Endometrial microvascular endothelial cells (primary cell): ENCODE measurements around the gene LRRC42. TPM values are rescaled to one million over a fixed set of nuclear protein-coding genes. Genes with fewer than 3 reads are reported as not detected.
"Not testable (repeated sequence)": the region's sequence is repeated elsewhere in the genome, so short reads cannot be mapped to it uniquely, and the experiment has no call there.

ENCODE experiments used
- in situ Hi-C: cut with HindIII; loops from 2 replicates; pipeline ENCODE4 v1.10.0; 2017; ENCODE audit warnings: low sequenced_read_pairs, low pct_unique_long_range_greater_than_20kb; ENCODE audit errors: inconsistent ontology term
- total RNA-seq: library from RNA; depleted of rRNA; stranded (reverse); fragments of >200 nt; gene quantifications from one replicate; pipeline ENCODE4 v1.2.3, GENCODE V29; 2015; ENCODE audit errors: inconsistent ontology term

The LRRC42 gene
- total RNA-seq, 1 donor from 2014 or later: 34.6 TPM

GRCh38 chr1:53998223-53998622, 52.1 kb downstream of the LRRC42 start:
- in situ Hi-C loops: no loop called here

- in situ Hi-C loops: no loop called here
Measured at GRCh38 chr1:53999920-54000319, 53.8 kb downstream of the LRRC42 start.

GRCh38 chr1:54001591-54001990, 55.4 kb downstream of the LRRC42 start:
- in situ Hi-C loops: no loop called here

DNA sequence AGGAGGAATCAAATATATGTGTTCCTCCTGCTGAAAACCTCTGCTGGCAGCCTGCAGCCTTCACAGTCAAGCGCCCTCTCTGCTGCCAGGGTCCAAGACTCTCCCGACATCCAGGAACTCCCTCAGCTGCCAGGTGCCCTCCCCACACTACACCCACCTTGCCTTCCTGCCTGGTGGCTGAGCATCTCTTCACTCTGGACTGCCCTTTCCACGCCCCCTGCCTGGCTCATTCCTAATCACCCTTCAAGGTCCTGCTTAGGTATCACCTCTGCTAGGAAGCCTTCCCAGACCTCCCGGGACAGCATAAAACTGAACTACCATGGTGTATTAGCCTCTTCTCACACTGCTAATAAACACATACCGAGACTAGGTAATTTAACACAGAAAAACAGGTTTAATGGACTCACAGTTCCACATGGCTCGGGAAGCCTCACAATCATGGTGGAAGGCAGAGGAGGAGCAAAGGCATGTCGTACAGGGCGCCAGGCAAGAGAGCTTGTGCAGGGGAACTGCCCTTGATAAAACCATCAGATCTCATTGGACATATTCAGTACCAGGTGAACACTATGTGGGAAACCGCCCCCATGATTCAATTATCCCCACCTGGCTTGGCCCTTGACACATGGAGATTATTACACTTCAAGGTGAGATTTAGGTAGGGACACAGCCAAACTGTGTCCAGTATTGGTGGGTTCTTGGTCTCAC, 56.5 kb downstream of the LRRC42 start:
- in situ Hi-C loops: no loop called here

- in situ Hi-C loops: no loop called here
Measured at GRCh38 chr1:54003249-54003646, 57.1 kb downstream of the LRRC42 start.

DNA sequence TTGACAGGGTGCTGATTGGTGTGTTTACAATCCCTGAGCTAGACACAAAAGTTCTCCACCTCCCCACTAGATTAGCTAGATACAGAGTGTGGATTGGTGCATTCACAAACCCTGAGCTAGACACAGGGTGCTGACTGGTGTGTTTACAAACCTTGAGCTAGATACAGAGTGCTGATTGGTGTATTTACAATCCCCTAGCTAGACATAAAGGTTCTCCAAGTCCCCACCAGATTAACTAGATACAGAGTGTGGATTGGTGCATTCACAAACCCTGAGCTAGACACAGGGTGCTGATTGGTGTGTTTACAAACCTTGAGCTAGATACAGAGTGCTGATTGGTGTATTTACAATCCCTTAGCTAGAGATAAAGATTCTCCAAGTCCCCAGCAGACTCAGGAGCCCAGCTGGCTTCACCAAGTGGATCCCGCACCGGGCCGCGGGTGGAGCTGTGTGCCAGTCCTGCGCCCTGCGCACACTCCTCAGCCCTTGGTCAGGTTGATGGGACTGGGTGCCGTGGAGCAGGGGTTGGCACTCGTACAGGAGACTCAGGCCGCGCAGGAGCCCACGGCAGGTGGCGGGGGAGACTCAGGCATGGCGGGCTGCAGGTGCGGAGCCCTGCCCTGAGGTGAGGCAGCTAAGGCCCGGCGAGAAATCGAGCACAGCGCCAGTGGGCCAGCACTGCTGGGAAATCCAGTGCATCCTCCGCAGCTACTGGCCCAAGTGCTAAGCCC, 57.8 kb downstream of the LRRC42 start:
- in situ Hi-C loops: not testable (repeated sequence)

DNA sequence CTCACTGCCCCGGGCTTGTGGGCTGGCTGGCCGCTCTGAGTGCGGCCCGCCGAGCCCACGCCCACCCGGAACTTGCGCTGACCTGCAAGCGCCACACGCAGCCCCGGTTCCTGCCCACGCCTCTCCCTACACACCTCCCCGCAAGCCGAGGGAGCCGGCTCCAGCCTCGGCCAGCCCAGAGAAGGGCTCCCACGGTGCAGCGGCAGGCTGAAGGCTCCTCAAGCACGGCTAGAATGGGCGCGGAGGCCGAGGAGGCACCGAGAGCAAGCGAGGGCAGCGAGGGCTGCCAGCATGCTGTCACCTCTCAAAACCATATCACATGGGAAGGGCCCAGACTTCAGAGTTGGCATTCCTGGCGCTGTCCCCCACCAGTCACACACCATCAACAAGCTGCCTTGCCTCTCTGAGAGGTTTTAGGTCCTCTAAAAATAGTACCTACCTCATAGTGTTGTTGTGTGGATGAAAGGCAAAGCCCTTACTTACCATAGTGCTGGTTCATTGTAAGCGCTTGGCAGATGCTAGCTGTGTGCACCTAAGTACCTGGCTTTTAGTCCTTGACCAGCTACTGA, 58.4 kb downstream of the LRRC42 start:
- in situ Hi-C loops: no loop called here

- in situ Hi-C loops: no loop called here
Measured at GRCh38 chr1:54006508-54006907, 60.4 kb downstream of the LRRC42 start.

GRCh38 chr1:54007613-54008012, 61.5 kb downstream of the LRRC42 start:
- in situ Hi-C loops: no loop called here

GRCh38 chr1:54008876-54009275, 62.7 kb downstream of the LRRC42 start:
- in situ Hi-C loops: no loop called here

DNA sequence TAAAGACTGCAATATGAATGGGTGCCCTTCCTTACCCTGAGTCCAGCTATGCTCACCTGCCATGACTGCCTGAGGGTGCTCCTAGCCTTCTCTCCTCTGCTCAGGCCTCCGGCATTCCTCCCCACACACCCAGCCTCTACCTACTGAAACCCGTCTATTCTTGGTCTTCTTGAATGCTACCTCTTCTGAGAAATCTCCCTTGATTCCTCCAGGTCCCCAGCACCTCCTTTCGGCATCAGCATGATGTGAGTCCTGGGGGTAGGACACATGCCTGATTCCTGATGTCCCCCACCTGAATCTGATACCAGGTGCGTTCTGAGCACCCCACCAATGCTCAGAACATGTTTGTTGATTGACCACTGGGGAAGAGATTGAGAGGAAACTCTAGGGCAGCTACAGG, 63.3 kb downstream of the LRRC42 start:
- in situ Hi-C loops: no loop called here

GRCh38 chr1:54010415-54011117, 64.4 kb downstream of the LRRC42 start:
- in situ Hi-C loops: no loop called here

DNA sequence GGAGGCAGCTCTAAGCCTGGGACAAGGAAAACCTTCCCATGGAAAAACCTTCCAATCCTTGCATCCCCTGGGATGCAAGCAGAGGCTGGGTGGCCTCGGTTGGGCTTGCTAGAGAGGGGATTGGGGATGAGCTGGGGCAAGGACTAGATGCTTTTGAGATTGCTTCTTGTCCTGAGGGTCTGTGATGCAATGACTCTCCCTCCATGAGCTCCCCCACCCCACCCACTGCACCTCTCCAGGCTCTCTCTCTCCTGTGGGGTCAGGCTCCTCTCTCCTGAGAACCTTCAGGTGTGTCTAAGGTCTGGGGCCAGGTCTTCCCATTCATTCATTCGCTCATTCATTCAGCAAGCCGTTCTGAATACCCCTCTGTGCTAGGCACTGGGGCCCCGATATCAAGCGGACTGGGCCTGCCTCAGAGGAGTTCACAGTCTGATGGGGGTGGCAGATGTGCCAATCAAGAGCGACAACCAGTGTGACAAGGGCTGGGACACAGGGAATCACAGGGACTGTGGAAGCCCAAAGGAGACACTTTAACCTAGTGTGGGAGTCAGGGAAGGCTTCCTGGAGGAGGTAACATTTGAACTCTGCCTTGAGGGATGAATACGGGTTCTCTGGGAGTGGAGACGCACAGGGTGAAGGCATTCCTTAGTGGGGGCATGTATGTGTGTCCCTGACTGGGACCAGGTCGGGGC, 65.3 kb downstream of the LRRC42 start:
- in situ Hi-C loops: no loop called here

DNA sequence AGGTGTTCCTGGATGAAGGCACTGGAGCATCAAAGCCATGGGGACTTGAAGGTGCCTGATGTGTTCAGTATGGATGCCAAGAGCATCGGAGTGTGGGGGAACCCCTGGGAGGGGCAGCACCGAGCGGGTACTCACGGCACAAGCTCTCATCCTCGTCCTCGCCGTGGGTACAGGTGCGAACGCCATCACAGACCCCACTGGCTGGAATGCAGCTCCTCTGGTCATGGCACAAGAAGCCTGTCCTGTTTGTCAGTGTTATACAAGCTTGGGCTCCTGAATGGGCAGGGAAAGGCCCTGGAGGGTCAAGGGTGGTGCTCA, 65.8 kb downstream of the LRRC42 start:
- in situ Hi-C loops: no loop called here

- in situ Hi-C loops: no loop called here
Measured at GRCh38 chr1:54012863-54013262, 66.7 kb downstream of the LRRC42 start.

GRCh38 chr1:54013393-54014008, 67.4 kb downstream of the LRRC42 start:
- in situ Hi-C loops: no loop called here

DNA sequence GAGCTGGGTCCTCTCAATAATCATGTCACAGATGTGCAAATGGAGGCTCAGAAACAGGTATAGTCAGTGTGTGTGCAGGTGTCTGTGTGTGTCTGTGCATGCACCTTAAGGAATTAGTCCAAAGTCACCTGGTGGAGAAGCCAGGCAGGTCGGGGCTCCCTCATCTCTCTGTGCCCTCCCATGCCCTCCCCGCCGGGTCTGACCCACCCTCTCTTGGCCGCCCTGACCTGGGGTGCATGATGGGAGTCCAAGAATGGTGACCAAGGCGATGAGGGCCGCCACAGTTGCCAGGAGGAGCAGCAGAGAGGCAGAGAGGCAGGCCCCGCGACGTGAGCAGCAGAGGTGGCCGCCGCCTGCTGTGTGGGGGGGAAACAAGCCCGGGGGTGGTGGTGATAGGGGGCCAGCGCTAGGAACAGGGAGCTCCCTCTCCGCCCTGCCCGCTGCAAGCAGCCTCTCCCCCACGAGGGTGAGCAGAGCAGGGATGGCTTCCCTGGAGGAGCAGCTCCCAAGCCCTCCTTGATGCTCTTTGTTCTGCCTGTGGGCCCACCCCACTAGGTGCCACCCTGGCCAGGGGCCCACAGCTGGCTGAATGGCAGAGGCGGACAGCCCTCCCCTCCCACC, 68.0 kb downstream of the LRRC42 start:
- in situ Hi-C loops: no loop called here
